Dendritic cell treated with granulocyte-macrophage colony-stimulating factor and Interleukin-4, amounts not matched to agents 40 ng/mL and 50 ng/mL, for 4 days (primary cell): ENCODE results near the gene TMEM240.
"Not testable (repeated sequence)": the region's sequence is repeated elsewhere in the genome, so short reads cannot be mapped to it uniquely, and the experiment has no call there.

Experiments
- H3K27ac Mint-ChIP-seq: one replicate; pipeline ENCODE4 v1.8.0; 2022; ENCODE audit warnings: mild to moderate bottlenecking, mixed read lengths
- H3K27me3 Mint-ChIP-seq: one replicate; pipeline ENCODE4 v1.8.0; 2022; ENCODE audit warnings: mild to moderate bottlenecking, mixed read lengths
- H3K36me3 Mint-ChIP-seq: one replicate; pipeline ENCODE4 v1.8.0; 2022; ENCODE audit warnings: low read depth, mixed read lengths
- H3K4me1 Mint-ChIP-seq: one replicate; pipeline ENCODE4 v1.8.0; 2022; ENCODE audit warnings: low read depth, mixed read lengths
- H3K4me3 Mint-ChIP-seq: one replicate; pipeline ENCODE4 v1.8.0; 2022; ENCODE audit warnings: mild to moderate bottlenecking, moderate library complexity, mixed read lengths
- H3K9me3 Mint-ChIP-seq: one replicate; pipeline ENCODE4 v1.8.0; 2022; ENCODE audit warnings: mixed read lengths
- intact Hi-C: fragments of 100-400 bp; cut with micrococcal nuclease; formaldehyde crosslinking; loops from one replicate; pipeline ENCODE4 v1.15.0; 2022

TMEM240 gene

DNA sequence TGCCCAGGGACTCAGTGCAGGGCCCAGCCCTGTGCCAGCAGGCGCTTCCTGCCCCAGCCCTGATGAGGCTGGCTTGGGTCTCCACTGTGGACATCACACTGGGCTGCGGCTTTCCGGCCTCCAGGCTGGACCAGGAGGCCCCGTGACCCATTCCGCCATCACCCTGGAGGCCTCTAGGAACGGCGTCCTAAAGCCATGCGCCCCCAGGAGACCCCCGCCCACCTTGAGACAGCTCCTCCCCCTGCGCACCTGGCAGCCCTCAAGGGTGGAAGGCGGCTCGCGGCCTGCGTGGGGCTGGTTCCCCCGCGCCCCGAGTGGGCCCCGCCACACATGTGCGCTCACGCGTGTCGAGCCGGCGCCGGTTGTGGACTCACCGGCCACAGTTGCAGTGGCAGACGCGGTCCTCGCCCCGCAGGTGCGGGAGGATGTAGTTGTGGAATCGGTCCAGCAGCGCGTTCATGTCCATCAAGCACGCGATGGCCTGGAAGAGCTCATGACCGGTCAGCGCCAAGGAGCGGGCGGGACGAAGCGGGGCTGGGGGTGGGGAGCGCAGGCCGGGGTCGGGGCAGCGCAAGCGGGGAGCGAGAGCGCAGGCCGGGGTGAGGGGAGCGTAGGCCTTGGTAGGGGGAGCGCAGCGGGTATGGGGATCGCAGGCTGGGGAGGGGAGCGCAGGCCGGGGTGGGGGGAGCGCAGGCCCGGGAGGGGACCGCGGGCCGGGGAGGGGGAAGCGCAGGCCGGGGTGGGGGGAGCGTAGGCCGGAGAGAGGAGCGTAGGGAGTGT, 924 bp downstream of the TMEM240 start:
- peak overlapping the region; percentile 20 for H3K4me3 Mint-ChIP-seq
- intact Hi-C loops: no loop called here
- no peaks in the 10 kb centered on the region for H3K4me1 Mint-ChIP-seq
- peaks cover 26% of the 10 kb centered on the region for H3K27me3 Mint-ChIP-seq
- peaks cover 40% of the 10 kb centered on the region for H3K36me3 Mint-ChIP-seq
- H3K27ac Mint-ChIP-seq: no peak overlapping the region
- H3K9me3 Mint-ChIP-seq: no peaks in the 10 kb centered on the region

- peaks cover 40% of the 10 kb centered on the region for H3K36me3 Mint-ChIP-seq
- no peaks in the 10 kb centered on the region for H3K4me1 Mint-ChIP-seq
- intact Hi-C loops: no loop called here
- H3K27ac Mint-ChIP-seq: no peak overlapping the region
- peaks cover 26% of the 10 kb centered on the region for H3K27me3 Mint-ChIP-seq
- no peak overlapping the region for H3K4me3 Mint-ChIP-seq
- no peaks in the 10 kb centered on the region for H3K9me3 Mint-ChIP-seq
These were observed 1.5 kb downstream of the TMEM240 start for GRCh38 chr1:1538989-1539309.

DNA sequence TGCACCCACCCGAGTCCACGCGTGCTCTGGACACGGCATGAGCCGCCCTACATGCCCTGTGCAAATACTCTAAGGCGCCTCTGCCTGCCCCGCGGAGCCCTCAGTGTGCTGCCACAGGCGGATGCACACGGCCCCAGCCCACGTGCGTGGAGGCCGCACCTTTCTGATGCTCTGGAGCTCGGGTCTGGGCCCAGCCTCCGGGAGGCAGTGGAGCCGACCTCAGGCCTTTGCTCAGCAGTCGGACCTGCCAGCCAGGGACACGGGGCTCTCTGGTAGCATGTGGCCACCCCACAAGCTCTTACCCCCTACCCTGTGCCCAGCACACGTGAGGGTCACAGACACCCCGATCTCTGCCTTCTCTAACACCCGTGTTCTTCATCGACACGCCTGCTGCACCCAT, 2.1 kb downstream of the TMEM240 start:
- peaks cover 35% of the 10 kb centered on the region for H3K36me3 Mint-ChIP-seq
- no peak overlapping the region for H3K27ac Mint-ChIP-seq
- peaks cover under 1% of the 10 kb centered on the region for H3K4me1 Mint-ChIP-seq
- H3K27me3 Mint-ChIP-seq: peaks cover 26% of the 10 kb centered on the region
- intact Hi-C loops: no loop called here
- no peaks in the 10 kb centered on the region for H3K9me3 Mint-ChIP-seq
- H3K4me3 Mint-ChIP-seq: no peak overlapping the region

- peaks cover 35% of the 10 kb centered on the region for H3K36me3 Mint-ChIP-seq
- H3K4me1 Mint-ChIP-seq: peaks cover 6% of the 10 kb centered on the region
- no peak overlapping the region for H3K27ac Mint-ChIP-seq
- H3K27me3 Mint-ChIP-seq: peaks cover 26% of the 10 kb centered on the region
- H3K9me3 Mint-ChIP-seq: no peaks in the 10 kb centered on the region
- intact Hi-C loops: no loop called here
- H3K4me3 Mint-ChIP-seq: no peak overlapping the region
These were observed 2.7 kb downstream of the TMEM240 start for GRCh38 chr1:1537626-1538250.

GRCh38 chr1:1536938-1537546, 3.4 kb downstream of the TMEM240 start:
- Mint-ChIP-seq H3K27ac (no peak overlapping the region), H3K9me3 (peaks cover 3% of the 10 kb centered on the region), H3K4me1 (peaks cover 6% of the 10 kb centered on the region), H3K36me3 (peaks cover 35% of the 10 kb centered on the region), H3K27me3 (peaks cover 24% of the 10 kb centered on the region), H3K4me3 (no peak overlapping the region)
- intact Hi-C loops: no loop called here

DNA sequence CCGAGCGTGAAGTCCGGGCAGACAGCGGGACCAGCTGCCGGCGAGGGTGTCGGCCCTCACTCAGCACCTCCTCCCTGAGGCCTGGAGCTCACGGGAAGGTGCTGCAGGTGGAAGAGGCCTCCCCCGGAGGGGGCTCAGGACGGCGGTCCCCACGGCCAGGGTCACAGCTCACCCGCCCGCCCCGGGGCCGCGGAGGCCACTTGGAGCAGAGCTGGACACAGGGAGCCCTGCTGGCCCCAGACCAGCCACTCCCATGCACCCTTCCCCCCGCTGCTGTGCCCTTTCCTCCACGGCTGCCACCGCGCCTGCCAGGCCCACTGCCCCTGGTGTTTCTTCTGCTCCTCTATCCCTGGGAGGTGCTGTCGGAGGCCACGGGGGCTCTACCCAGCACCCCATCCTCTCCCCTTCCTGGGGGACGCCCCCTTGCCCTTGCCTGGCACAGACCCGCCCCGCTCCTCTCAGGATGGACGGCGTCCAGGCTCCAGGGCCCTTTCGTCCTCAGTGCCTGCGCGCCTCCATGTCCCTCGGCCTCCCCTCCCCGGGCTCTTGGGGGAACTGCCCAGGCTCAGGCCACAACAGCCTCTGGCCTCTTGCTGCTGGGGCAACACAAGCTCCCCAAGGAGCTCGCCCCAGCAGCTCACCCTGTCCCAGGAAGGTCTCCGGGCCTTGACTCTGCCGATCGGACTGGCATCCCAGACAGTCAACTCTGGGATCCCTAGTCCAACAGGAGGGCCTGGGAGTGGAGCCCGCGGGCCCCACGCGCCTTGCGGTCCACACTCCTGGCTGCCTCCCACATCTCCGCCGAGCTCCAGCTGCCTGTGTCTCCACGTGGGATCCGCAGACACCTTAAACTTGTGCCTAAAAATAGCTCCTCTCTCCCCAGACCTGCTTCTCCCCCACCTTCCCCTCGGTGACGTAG, 4.1 kb downstream of the TMEM240 start:
- H3K4me1 Mint-ChIP-seq: peaks cover 6% of the 10 kb centered on the region
- H3K27ac Mint-ChIP-seq: no peak overlapping the region
- no peak overlapping the region for H3K4me3 Mint-ChIP-seq
- intact Hi-C loops: no loop called here
- peaks cover 9% of the 10 kb centered on the region for H3K9me3 Mint-ChIP-seq
- H3K27me3 Mint-ChIP-seq: peaks cover 17% of the 10 kb centered on the region
- peaks cover 35% of the 10 kb centered on the region for H3K36me3 Mint-ChIP-seq

GRCh38 chr1:1535201-1536018, 5.0 kb downstream of the TMEM240 start:
- Mint-ChIP-seq H3K4me3 (no peak overlapping the region), H3K4me1 (peaks cover 6% of the 10 kb centered on the region), H3K36me3 (peaks cover 36% of the 10 kb centered on the region), H3K9me3 (peaks cover 16% of the 10 kb centered on the region), H3K27ac (no peak overlapping the region), H3K27me3 (peaks cover 11% of the 10 kb centered on the region)
- intact Hi-C loops: no loop called here

DNA sequence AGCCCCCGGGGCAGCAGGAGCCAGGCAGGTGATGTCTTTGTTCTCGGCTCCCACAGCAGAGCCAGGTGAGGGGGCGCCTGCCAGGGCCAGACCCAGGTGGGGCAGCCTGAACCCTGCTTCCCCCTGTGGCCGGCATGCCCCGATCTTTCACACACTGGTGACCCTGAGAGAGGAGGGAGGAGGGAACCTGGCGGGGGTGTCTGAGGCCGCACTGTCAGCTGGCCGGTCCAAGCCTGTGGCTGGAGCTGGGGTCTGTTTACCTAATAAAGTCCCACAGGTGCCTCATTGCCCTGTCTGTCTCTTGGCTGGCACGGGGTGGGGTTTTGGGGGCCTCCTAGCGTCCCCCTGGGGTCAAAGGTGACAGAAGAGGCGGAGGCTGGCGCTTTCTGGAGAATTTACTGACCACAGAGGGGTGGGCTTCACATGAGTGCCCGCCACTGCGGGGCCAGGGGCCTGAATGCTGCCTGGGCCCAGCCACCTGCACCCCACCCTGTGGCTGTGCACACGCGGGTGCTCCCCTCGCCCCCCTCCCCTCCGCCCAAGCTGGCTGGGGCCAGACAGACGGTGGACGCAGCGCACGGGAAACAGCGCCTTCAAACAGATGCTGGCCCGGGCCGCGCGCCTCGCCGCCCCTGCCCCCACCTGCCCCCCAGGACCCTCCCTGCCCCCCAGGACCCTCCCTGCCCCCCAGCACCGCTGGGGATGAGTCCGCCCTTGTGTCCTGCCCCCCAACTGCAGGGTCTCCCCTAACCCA, 5.8 kb downstream of the TMEM240 start:
- Mint-ChIP-seq H3K4me3 (no peak overlapping the region), H3K9me3 (peaks cover 16% of the 10 kb centered on the region), H3K27me3 (peaks cover 10% of the 10 kb centered on the region), H3K27ac (no peak overlapping the region), H3K4me1 (peaks cover 6% of the 10 kb centered on the region), H3K36me3 (peaks cover 44% of the 10 kb centered on the region)
- intact Hi-C loops: no loop called here

DNA sequence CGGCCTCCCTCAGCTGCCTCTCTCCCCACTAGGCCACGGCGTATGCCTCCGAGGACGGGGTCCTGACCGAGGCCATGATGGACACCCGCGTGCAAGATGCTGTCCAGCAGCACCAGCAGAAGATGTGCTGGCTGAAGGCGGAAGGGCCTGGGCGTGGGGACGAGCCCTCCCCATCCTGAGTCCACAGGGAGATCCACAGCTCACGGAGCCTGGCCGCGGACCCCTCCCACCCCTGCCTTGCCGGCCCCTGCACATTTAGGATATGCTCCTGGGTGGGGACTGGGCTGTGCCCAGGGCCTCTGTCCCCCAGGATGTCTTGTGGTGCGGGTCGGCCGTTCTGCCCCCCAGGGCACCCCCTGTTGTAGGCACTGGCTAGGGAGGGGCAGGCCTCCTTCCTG, 6.5 kb downstream of the TMEM240 start:
- H3K27me3 Mint-ChIP-seq, H3K4me3 Mint-ChIP-seq, H3K27ac Mint-ChIP-seq, H3K4me1 Mint-ChIP-seq, intact Hi-C loops: not testable (repeated sequence)
- Mint-ChIP-seq H3K9me3 (peaks cover 16% of the 10 kb centered on the region), H3K36me3 (peaks cover 51% of the 10 kb centered on the region)

- Mint-ChIP-seq H3K36me3 (peaks cover 56% of the 10 kb centered on the region), H3K9me3 (peaks cover 16% of the 10 kb centered on the region)
- H3K4me3 Mint-ChIP-seq, H3K27me3 Mint-ChIP-seq, H3K27ac Mint-ChIP-seq, intact Hi-C loops, H3K4me1 Mint-ChIP-seq: not testable (repeated sequence)
These were observed 7.1 kb downstream of the TMEM240 start for GRCh38 chr1:1533176-1533893.

GRCh38 chr1:1531947-1532346, 8.5 kb downstream of the TMEM240 start:
- Mint-ChIP-seq H3K27ac (no peak overlapping the region), H3K36me3 (peaks cover 70% of the 10 kb centered on the region), H3K4me3 (no peak overlapping the region), H3K9me3 (peaks cover 16% of the 10 kb centered on the region), H3K27me3 (no peaks in the 10 kb centered on the region), H3K4me1 (peaks cover 6% of the 10 kb centered on the region)
- intact Hi-C loops: no loop called here

DNA sequence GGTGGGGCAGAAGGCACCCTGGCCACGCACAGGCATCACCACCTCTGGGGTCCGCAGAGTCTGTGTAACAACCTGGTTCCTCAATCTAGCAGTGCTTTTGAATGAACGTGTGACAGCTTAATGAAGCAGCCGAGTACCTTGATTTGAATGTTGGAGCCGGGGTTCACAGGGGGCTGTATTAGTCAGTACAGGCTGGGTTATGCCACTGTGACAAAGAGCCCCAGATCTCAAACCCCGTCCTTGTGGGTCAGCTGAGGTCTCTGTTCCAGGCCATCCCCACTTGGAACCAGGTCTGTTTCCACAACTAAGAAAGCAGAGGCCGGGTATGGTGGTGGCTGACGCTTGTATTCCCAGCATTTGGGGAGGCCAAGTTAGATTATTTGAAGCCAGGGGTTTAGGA, 10.5 kb downstream of the TMEM240 start:
- Mint-ChIP-seq H3K36me3 (peaks cover 88% of the 10 kb centered on the region), H3K4me1 (peaks cover 6% of the 10 kb centered on the region), H3K27me3 (no peaks in the 10 kb centered on the region), H3K9me3 (peaks cover 16% of the 10 kb centered on the region), H3K27ac (no peak overlapping the region), H3K4me3 (no peak overlapping the region)
- intact Hi-C loops: no loop called here
